GM11168 (cell line): ENCODE results near the gene DOCK9.

Experiments
- in situ Hi-C: fragments of 300-500 bp; cut with MboI; formaldehyde crosslinking; loops from one replicate; pipeline ENCODE4 v1.12.0; 2022; ENCODE audit warnings: low sequenced_read_pairs; ENCODE audit not compliant: unreplicated experiment

DOCK9 gene

DNA sequence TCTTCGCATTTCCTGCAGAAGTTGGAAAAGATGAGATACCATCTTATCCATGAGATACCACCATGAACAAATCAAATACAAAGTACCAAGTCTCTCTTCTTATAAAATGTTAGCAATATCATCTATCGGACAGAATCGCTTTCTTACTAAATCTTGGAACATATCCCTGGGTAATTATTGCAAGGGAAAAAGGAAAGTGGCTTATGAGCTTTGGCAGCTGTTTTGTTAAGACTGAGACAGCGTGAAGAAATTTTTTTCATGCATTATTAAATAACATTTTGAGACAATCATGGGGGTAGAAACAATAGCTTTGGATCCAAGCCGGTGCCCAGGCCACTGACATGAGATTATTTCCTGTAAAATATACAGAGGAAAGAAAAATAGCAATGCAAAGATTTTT lies 84.5 kb downstream of the DOCK9 start:
- in situ Hi-C loops = no loop called here

DNA sequence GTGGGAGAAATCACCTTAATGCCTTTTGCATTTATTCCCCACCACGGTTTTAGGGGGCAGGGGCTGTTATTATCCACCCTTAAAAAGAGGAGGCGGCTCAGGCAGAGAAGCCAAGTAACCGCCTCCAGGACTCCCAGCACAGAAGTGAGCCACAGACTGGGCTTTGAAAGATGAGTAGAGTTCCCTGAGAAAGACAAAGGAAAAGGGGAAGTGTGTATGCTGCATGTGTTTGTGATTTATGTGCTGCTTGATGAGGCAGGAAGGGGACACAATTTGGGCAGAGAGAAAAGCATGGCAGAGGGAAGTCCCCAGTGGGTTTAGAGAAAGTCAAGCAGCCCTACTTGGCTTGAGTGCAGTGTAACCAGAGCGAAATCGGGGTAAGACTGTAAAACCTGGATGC lies 85.0 kb downstream of the DOCK9 start:
- in situ Hi-C loops = no loop called here

DNA sequence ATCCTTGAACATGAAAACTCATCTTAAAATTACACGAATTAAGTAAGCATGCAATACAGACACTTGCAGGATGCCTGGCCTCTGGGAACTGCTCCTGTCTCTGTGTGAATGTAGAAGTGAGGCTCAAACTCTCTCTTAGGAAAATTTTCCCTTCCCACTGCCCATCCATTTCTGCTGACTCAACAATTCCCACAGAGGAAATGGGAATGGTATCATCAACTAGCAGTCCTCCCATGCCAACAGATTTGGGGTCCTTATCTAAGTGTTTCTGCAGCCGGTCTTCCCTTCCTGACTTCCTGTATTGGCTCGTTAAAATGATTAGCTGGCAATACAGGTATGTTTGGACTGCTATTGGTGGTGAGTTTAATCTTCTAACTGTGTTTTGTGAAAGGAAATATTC lies 85.8 kb downstream of the DOCK9 start:
- in situ Hi-C loops = no loop called here

DNA sequence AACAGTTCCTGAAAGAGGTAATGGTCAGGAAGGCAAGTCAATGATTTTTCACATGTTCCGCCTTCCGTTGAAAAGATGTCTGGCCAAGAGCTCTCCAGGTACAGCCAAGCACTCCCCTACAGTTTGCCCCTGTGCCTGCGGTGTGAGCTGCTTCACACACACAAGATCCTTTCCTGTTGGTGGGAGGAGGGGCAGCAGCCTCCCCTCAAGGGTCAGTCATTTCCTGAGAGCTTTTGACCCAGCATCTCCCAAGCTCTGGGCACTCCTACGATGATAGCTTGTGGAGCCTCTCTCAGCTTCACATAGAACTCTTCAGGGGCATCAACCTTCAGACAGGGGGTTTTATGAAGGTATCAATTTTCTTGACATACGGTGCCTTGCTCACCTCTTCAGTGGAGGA lies 86.9 kb downstream of the DOCK9 start:
- in situ Hi-C loops = no loop called here

DNA sequence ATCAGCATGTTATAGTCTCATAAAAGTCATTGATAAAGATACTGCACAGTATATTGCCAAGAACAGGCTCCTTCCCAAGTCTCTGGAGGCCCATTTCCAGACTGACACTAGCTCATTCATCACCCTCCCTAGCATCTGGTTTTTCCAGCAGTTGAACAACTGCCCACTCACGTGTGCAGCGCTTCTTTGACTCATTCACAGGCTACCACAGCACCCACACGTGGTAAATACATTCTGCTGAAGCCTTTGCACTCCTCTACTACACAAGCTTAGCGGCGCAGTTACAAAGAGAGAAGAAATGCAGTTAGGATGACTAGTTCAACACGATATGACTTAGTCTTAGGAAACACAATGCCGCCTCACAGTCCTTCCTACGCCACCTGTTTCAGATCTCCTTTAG lies 87.7 kb downstream of the DOCK9 start:
- in situ Hi-C loops = no loop called here

DNA sequence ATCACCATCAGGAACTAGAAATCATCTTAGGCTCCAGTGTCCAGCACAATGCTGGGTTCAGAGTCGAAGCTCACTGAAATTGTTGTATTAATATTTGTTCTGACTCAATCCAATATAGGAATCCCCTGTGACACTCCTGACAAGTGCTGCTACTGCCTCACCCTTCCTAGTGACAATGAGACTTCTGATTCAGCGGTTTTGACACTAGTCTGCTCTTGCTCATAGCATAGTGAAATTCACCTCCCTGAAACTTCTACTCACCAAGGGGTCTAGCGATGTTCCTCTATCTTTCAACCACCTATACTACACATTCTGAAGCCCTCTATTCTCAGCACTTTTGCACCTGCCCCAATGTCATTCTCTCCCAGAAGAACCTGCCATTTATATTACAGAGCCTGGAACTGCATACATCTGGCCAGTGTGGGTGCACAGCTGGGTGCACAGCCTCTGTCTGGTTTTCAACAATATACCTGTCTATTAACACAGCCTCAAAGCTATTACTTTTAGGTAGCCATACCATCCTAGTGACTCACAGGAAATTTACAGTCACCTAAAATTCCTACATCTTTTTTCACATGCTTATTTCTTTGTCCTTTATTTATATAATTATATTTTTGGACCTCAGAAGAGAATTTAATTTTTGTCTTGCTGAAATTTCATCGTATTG lies 88.3 kb downstream of the DOCK9 start:
- in situ Hi-C loops = no loop called here

DNA sequence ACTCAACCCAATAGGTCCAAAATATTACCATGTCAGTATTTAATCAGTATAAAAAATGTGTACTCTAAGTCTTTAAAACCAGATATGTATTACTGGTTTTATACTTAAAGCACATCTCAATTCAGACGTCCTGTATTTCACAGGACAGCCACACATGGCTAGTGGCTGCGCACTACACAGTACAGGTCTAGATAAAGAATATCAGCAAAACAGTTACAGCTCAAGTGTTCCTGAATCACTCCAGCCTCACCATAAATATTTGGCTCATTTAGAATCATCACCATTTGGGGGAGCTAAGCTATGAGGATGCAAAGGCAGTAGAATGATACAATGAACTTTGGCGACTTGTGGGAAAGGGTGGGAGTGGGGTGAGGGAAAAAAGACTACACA lies 89.0 kb downstream of the DOCK9 start:
- in situ Hi-C loops = no loop called here

DNA sequence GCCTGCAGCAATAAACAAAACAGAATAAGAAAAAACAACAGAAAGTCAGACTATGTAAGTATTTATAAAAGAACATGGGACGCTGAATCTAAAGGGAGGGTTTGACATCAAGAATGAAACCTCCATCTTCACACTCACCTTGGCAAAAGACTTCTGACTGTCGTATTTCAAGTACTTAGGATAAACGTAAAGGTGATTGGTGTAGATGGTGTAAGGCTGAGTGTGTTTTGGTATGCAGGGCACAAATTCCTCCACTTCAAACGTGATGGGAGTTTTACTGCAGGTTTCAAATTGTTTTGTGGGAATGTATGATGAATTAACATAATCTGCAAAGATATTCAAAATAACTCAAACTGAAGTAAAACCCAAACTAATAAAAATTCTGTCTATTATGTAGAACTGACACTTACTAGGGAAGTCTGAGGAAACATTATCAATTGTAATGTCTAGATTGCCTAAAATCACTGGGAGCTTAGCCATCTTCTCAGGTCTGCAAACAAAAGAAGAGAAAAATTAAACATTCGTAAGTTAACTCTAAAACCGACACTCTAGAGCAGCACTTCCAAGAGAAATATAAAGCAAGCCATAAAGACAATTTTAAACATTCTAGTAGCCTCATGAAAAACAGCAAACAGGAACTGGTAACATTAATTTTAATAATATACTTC lies 89.5 kb downstream of the DOCK9 start:
- in situ Hi-C loops = no loop called here

DNA sequence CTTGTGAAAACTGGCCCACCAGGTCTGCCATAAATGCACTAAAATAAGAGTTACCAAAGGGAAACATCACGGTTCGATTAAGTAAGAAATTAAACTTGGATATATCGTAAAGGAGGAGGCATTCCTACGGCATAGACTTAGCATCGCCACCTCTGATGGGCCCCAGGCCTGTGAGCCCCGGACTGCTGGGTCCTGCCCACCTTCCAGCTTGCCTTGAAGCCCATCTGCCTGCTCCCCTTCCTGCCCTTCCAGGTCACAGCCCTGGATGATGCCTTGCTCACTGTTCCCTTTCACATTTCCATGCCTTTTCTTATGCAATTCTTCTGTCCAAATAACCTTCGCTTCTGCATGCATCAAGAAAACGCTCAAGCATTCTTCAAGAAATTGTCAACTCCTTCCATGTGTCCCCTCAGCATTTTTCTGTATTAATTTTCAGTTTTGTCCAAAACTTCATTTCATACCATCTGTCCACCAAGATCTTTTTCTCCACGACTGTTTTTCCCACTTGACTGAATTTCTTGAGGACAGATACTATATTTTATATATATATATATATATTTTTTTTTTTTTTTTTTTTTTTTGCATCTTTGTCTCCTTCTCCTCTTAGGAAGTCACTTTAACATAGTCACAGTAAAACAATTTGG lies 91.2 kb downstream of the DOCK9 start:
- in situ Hi-C loops = no loop called here

DNA sequence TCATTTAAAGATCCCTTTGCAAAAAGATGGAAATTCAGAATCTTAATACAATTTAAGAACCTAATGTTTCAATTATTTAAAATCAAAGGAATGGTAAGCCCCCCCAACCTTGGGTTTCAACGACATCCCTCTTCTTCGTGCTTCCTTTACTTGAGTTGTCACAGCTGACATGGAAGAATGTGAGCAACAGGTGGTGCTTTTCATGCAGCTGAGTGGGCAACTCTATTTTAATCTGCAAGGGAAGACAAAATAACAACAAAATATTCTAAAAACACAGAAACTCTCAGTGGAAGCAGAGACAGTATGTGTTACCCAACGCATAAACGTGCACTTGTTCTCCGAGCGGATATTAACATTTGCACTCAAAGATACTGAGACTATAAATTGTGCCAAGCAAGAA lies 92.3 kb downstream of the DOCK9 start:
- in situ Hi-C loops = no loop called here

DNA sequence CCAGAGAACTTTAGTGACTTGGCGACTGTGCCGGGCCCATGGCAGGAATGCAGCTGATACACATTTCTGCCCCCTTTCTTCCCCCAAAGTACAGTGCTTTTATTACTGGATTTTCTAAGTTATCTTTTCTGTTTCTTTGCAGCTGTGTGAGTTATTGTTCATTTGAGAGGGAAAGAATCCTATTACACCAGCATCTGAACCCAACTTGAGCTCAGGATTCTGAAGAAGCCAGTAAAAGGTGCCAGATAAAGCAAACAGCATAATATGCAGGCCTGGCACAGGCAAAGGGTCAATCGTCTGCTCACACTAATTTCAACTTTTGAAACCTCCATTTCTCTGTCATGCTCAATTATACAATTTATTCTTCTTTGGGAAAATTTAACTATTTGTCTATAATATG lies 93.9 kb downstream of the DOCK9 start:
- in situ Hi-C loops = no loop called here

DNA sequence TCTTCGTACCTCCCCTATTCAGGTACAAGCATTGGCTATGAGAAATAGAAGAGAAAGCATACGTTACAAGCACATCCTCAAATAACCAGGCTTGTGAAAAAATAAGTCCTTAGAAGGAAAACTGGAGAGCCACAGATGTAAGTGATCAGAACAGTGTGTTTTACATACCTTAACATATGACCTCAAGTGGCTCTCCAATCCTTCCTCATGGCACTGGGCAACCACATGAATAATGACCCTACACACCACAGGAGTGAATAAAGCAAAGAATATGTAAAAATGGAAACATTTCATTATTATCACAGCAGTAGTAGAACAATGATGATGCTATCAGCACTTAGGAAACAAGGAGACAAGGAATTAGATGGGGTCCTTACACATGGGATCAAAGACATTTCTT lies 96.5 kb downstream of the DOCK9 start:
- in situ Hi-C loops = no loop called here

DNA sequence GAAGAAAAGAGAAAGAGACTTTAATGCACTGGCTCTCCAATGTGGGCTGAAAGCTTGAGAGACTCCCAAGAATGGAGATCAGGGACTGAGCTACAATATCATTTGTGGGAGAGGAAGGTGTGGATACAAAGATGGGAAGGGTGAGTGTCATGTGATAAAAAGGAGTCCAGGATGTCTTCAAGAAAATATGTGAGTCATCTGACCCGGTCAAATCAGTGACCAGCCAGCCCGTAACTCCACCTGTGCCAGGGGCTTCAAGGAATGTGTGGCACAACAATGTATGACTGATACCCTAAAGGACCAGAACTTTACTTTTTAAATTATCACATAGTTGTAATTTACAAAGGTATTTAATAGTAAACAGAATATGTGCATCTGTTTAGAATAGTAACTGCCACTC lies 97.2 kb downstream of the DOCK9 start:
- in situ Hi-C loops = no loop called here

DNA sequence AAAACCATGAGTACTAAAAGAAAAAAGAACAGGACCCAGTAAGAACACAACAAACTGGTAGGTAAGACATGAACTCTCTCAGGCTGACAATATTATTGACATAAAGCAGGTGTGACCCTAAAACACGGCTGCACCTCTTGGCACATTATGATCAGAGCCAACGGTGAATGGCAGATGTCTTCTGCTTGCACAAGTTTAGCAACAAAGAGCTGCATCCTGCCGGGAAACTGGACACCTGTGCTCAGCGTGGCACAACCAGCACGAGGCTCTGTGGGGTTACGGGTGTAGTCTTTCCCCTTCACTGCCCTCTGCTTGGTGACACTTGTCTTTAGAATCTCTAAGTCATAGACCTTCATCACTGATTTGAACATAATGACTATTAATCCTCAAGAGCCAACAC lies 97.9 kb downstream of the DOCK9 start:
- in situ Hi-C loops = no loop called here

DNA sequence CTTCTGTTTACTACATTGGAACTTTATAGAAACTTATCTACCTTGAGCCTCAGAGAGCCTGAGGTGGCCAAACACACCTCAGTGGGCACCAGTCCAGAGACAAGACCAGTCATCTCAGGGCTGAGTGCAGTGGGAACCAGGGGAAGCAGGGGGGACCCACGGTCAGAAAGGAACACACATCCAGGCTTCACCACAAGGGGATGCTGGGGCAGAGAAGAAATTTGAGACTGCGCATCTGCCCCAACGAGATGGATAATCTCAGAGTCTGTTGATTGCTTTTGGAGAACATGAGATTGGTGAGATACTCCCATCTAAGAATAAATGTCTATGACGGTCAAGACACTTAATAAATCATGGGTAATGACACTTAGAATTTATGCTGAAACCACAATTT lies 98.7 kb downstream of the DOCK9 start:
- in situ Hi-C loops = no loop called here

DNA sequence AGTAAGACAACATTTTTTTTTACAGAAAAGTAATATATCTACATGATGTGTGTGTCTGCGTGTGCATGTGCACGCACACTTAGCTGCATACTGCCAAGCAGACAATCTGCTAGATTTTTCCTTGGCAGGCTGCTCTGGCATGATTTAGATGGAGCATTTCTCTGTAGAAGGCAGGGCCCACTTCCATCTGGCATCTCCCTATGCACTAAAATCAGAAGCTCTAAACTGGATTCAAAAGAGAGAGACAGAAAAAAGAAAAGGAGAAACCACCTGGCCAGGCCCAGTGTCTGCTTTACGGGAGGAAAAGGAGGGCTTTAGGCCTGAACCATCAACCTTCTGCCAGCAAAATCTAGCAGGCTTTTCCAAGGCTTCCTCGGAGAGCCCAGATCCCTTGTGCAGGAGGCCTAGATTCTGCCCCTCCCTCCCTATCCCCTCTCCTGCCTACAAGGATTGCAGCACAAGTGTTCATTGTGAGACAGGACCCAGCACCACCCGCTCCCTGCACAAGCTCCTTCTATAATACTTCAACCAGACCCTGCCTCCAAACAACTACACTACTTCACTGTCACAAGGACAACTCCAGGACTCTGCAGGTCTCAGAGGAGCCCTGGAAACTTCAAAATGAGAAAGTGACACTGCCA lies 99.3 kb downstream of the DOCK9 start:
- in situ Hi-C loops = no loop called here

DNA sequence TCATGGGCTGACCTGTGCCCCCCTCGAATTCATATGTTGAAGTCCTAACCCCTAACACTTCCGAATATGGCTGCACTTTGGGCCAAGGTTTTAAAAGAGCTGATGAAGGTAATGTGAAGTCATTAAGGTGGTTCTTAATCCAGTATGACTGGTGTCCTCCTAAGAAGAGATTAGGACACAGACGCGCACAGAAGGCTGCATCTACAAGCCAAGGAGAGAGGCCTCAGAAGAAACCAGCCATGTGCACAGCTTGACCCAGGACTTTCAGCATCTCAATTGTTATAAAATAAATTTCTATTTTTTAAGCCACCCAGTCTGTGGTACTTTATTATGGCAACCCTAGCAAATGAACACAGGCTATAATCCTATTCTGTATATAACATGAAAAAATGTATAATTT lies 99.9 kb downstream of the DOCK9 start:
- in situ Hi-C loops = no loop called here

DNA sequence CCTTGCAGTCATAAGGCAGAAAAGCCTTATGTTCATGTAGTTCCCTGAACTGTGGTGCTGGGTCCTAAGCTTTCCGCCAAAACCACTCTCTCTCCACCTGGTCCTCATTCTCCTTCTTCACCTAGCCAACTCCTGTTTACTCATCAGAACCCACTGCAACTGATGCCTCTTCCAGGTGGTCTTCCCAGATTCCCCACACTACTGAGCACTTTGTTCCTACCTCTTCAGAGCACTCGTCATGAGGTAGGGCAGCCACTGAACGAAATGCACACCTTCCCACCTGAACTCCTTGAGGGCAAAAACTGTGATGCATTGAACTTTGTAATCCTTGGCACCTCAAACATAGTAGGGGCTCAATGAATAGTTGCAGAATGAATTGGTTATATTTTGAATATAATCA lies 100.4 kb downstream of the DOCK9 start:
- in situ Hi-C loops = no loop called here

DNA sequence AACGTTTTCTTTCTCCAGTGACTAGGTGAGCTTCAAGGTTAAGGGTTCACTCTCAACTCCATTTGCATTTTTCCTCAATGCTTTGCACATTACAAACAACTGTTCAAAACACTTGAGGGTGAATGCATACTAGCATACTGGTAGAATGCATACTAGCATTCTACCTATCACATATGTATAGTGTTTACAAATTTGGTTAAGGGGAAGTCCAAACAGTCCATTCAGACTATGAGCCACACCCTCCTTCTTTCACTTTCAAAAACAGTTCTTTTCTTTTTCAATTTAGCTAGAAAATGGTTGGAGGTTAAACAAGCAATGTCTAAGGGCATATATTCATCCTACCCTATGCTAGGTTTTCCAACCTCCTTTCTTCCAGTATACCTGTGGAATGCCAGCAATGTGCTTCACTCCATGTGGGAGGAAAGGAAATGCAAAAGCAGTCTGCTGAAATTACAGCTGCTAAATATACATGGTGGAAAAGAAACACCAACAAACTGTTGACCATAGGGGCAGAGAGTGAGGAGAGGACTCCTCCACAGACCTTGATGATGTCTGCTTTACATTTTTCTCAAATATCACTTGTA lies 102.6 kb downstream of the DOCK9 start:
- in situ Hi-C loops = no loop called here

DNA sequence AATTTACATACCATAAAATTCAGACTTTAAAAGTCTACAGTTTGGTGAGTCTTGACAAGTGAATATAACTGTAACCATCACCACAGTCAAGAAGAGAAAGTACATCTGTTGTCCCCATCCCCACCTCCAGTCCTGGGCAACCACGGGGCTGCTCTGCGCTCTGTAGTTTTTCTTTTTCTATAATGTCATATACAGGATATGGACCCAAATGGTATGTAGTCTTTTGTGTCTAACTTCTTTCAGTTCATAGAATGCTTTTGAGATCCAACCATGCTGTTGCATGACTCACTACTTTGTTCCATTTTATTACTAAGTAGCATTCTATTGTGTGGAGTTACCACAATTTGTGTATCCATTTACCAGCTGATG lies 103.9 kb downstream of the DOCK9 start:
- in situ Hi-C loops = loop anchor here (25.0 kb wide), 1 partner anchor 388 kb away; the partner anchor contains the start of gene GPR18
